T-cell (primary cell): ENCODE measurements around the gene SIGLEC6. TPM values are rescaled to one million over a fixed set of nuclear protein-coding genes. Genes with fewer than 3 reads are reported as not detected.

Experiments
- ATAC-seq, 4 experiments: fragments of 200-7000 bp in 3 of 4; fragments of 150-1000 bp in 1 of 4; cut with Tn5 transposase; replicated peaks in 1 of 4; 1 replicate in 3 of 4; 2 replicates in 1 of 4; pipeline ENCODE4 v1.10.0; 2021; ENCODE audit warnings: moderate library complexity in 3 of 4, mild to moderate bottlenecking in 2 of 4, moderate number of reproducible peaks in 1 of 4
- CTCF ChIA-PET, 2 donors: fragments of 300-600 bp; sonication (Branson Sonifier 250); formaldehyde crosslinking; loops; one replicate each; lab custom pipeline; 2022; ENCODE audit warnings: antibody characterized with exemption in 2 of 2; lab: Charles Lee
- POLR2A ChIA-PET, 2 donors: fragments of 300-600 bp; sonication (Branson Sonifier 250); formaldehyde crosslinking; loops; one replicate each; lab custom pipeline; 2022; ENCODE audit warnings: antibody characterized with exemption in 2 of 2; lab: Charles Lee
- DNase-seq, 35 experiments: peaks; one replicate each; pipeline versions ENCODE4 v3.0.0 to v3.0.0-alpha.2; 2013 to 2023
- H3K27ac ChIP-seq: one replicate; pipeline ENCODE4 v1.5.1; 2013; ENCODE audit warnings: low read length
- H3K27me3 ChIP-seq, 2 experiments: replicated peaks in 1 of 2; 1 replicate in 1 of 2; 2 replicates in 1 of 2; pipeline versions ENCODE4 v1.6.1 to v1.7.0; 2013; ENCODE audit warnings: low read length in 1 of 2, mixed read lengths in 1 of 2; ENCODE audit not compliant: control insufficient read depth in 2 of 2, insufficient read depth in 2 of 2; ENCODE audit errors: extremely low read depth in 1 of 2
- H3K36me3 ChIP-seq, 2 donors: 1 replicate in 1 of 2; 2 replicates in 1 of 2; pipeline versions ENCODE4 v1.6.1 to v1.7.0; 2013; ENCODE audit warnings: low read length in 1 of 2; ENCODE audit not compliant: control insufficient read depth in 2 of 2, insufficient read depth in 1 of 2; ENCODE audit errors: extremely low read depth in 1 of 2
- H3K4me1 ChIP-seq, 2 experiments: 1 replicate in 1 of 2; 2 replicates in 1 of 2; pipeline versions ENCODE4 v1.6.1 to v1.7.0; 2013; ENCODE audit warnings: low read length in 2 of 2, mixed read lengths in 1 of 2; ENCODE audit not compliant: insufficient read depth in 2 of 2, control insufficient read depth in 1 of 2; ENCODE audit errors: extremely low read depth in 1 of 2
- H3K4me3 ChIP-seq, 2 donors: 1 replicate in 1 of 2; 2 replicates in 1 of 2; pipeline versions ENCODE4 v1.5.1 to v1.7.0; 2013; ENCODE audit warnings: mild to moderate bottlenecking in 2 of 2, low read length in 1 of 2, moderate library complexity in 1 of 2; ENCODE audit not compliant: control insufficient read depth in 1 of 2; ENCODE audit errors: extremely low read depth in 1 of 2
- H3K9me3 ChIP-seq: 2 replicates; pipeline ENCODE4 v1.7.0; 2013
- H3K27ac Mint-ChIP-seq, 2 donors: one replicate each; pipeline ENCODE4 v1.8.0; 2020 to 2021; ENCODE audit warnings: mild to moderate bottlenecking in 2 of 2, mixed read lengths in 2 of 2
- H3K27me3 Mint-ChIP-seq, 2 donors: one replicate each; pipeline ENCODE4 v1.8.0; 2021 to 2022; ENCODE audit warnings: mixed read lengths in 2 of 2
- H3K36me3 Mint-ChIP-seq: one replicate; pipeline ENCODE4 v1.8.0; 2021; ENCODE audit warnings: mixed read lengths
- H3K4me1 Mint-ChIP-seq, 3 donors: one replicate each; pipeline ENCODE4 v1.8.0; 2020 to 2022; ENCODE audit warnings: mixed read lengths in 3 of 3, mild to moderate bottlenecking in 1 of 3
- H3K4me3 Mint-ChIP-seq, 3 donors: one replicate each; pipeline ENCODE4 v1.8.0; 2020 to 2022; ENCODE audit warnings: mild to moderate bottlenecking in 3 of 3, mixed read lengths in 3 of 3, moderate library complexity in 3 of 3
- H3K9me3 Mint-ChIP-seq, 3 donors: one replicate each; pipeline ENCODE4 v1.8.0; 2020 to 2022; ENCODE audit warnings: mixed read lengths in 3 of 3
- WGBS: methylation state at CpG from one replicate; pipeline ENCODE4 v1.1.5; 2013; ENCODE audit warnings: missing lambda C conversion rate; ENCODE audit not compliant: insufficient coverage; 5-methylcytosine and 5-hydroxymethylcytosine counted together
- total RNA-seq, 35 experiments: library from RNA in 6 of 35; stranded (reverse) in 6 of 35; fragments of 120-200 nt in 1 of 35; gene quantifications; one replicate each; pipeline versions ENCODE4 v1.2.1 to v1.2.4 and lab custom pipeline; 2013 to 2026

Gene SIGLEC6
- total RNA-seq, 5 donors from 2014 or later (not counting 1 experiment from before 2014, with no cell fraction given), result 0.23 to 0.79 (median 0.64) TPM; not detected in 1

GRCh38 chr19:51477344-51477743, 54.1 kb downstream of the SIGLEC6 start:
- ChIA-PET POLR2A (no interaction called here), CTCF (interaction anchor here in 1 of 2 donors (0.7 kb wide), 1 partner anchor 167 kb away, joined by 6 read pairs; no protein-coding TSS in a partner anchor)
- Histone ChIP-seq H3K36me3 (no peaks in the 10 kb centered on the region), H3K4me3 (no peak overlapping the region), H3K27ac (no peak overlapping the region), H3K4me1 (no peaks in the 10 kb centered on the region), H3K9me3 (no peaks in the 10 kb centered on the region), H3K27me3 (peaks cover 2 to 36% of the 10 kb centered on the region in 2 experiments)
- H3K4me3 Mint-ChIP-seq, result no peak overlapping the region
- H3K27ac Mint-ChIP-seq, result no peak overlapping the region
- ATAC-seq (no peak), DNase-seq (peak in 1 of 35 experiments; percentile 9)
- WGBS, result 55% methylated on average over 5 of the region's 5 CpGs
- H3K27me3 Mint-ChIP-seq, result peaks cover 37 to 53% of the 10 kb centered on the region in 2 donors
- H3K4me1 Mint-ChIP-seq, result peaks cover 0 to 4% (median 0%) of the 10 kb centered on the region in 3 donors
- H3K36me3 Mint-ChIP-seq, result no peaks in the 10 kb centered on the region
- H3K9me3 Mint-ChIP-seq, result peaks cover 0 to 3% (median 0%) of the 10 kb centered on the region in 3 donors

GRCh38 chr19:51476164-51476563, 55.3 kb downstream of the SIGLEC6 start:
- no peaks in the 10 kb centered on the region for H3K4me1 ChIP-seq
- H3K27me3 ChIP-seq, result peaks cover 2 to 31% of the 10 kb centered on the region in 2 experiments
- no CpG with 5 or more reads among the region's 3 CpGs for WGBS
- no peak for ATAC-seq
- POLR2A ChIA-PET, result interaction anchor here in 1 of 2 donors (0.6 kb wide), 1 partner anchor 297 kb away, joined by 3 read pairs; no protein-coding TSS in a partner anchor
- no peaks in the 10 kb centered on the region for H3K36me3 ChIP-seq
- Mint-ChIP-seq H3K9me3 (peaks cover 0 to 3% (median 0%) of the 10 kb centered on the region in 3 donors), H3K4me1 (peaks cover 0 to 4% (median 0%) of the 10 kb centered on the region in 3 donors), H3K27me3 (peaks cover 37 to 49% of the 10 kb centered on the region in 2 donors), H3K4me3 (no peak overlapping the region), H3K36me3 (no peaks in the 10 kb centered on the region), H3K27ac (no peak overlapping the region)
- H3K9me3 ChIP-seq, result no peaks in the 10 kb centered on the region
- CTCF ChIA-PET, result interaction anchor here in 1 of 2 donors (0.7 kb wide), 1 partner anchor 135 kb away, joined by 3 read pairs; no protein-coding TSS in a partner anchor
- no peak overlapping the region for H3K4me3 ChIP-seq
- DNase-seq, result no peak
- H3K27ac ChIP-seq, result no peak overlapping the region

- no peak overlapping the region for H3K27ac ChIP-seq
- WGBS, result 25% methylated on average over 2 of the region's 7 CpGs
- ChIA-PET CTCF (interaction anchor here in 1 of 2 donors (0.7 to 1.6 kb wide), 4 partner anchors 10 to 184 kb away, joined by 3 to 8 read pairs (median 3); no protein-coding TSS in a partner anchor), POLR2A (no interaction called here)
- no peak overlapping the region for H3K4me3 ChIP-seq
- no peaks in the 10 kb centered on the region for H3K4me1 ChIP-seq
- H3K36me3 Mint-ChIP-seq, result no peaks in the 10 kb centered on the region
- ATAC-seq (peak; percentile 60 to 81 (median 69)), DNase-seq (peak; percentile 37 to 87 (median 69))
- H3K27me3 ChIP-seq, result peaks cover 2 to 15% of the 10 kb centered on the region in 2 experiments
- H3K4me1 Mint-ChIP-seq, result peaks cover 0 to 6% (median 1%) of the 10 kb centered on the region in 3 donors
- no peaks in the 10 kb centered on the region for H3K36me3 ChIP-seq
- peaks cover 24 to 30% of the 10 kb centered on the region in 2 donors for H3K27me3 Mint-ChIP-seq
- H3K4me3 Mint-ChIP-seq, result no peak overlapping the region
- no peak overlapping the region for H3K27ac Mint-ChIP-seq
- H3K9me3 Mint-ChIP-seq, result no peaks in the 10 kb centered on the region
- H3K9me3 ChIP-seq, result no peaks in the 10 kb centered on the region
Observed at GRCh38 chr19:51473009-51473707, 58.3 kb downstream of the SIGLEC6 start.

- no peak overlapping the region for H3K4me3 Mint-ChIP-seq
- Histone ChIP-seq H3K9me3 (no peaks in the 10 kb centered on the region), H3K4me3 (no peak overlapping the region), H3K27me3 (peaks cover 2 to 17% of the 10 kb centered on the region in 2 experiments), H3K27ac (no peak overlapping the region), H3K4me1 (no peaks in the 10 kb centered on the region), H3K36me3 (no peaks in the 10 kb centered on the region)
- no peaks in the 10 kb centered on the region for H3K36me3 Mint-ChIP-seq
- whole genome bisulfite sequencing, result no CpG with 5 or more reads among the region's 4 CpGs
- no peak for DNase-seq
- H3K9me3 Mint-ChIP-seq, result no peaks in the 10 kb centered on the region
- ChIA-PET POLR2A (no interaction called here), CTCF (interaction anchor here in 1 of 2 donors (0.9 to 1.6 kb wide), 2 partner anchors 21 to 184 kb away, joined by 3 to 8 read pairs; no protein-coding TSS in a partner anchor)
- peaks cover 24 to 28% of the 10 kb centered on the region in 2 donors for H3K27me3 Mint-ChIP-seq
- no peak overlapping the region for H3K27ac Mint-ChIP-seq
- peaks cover 4 to 12% (median 7%) of the 10 kb centered on the region in 3 donors for H3K4me1 Mint-ChIP-seq
- ATAC-seq, result no peak
Observed at GRCh38 chr19:51472607-51473006, 58.9 kb downstream of the SIGLEC6 start.

GRCh38 chr19:51471527-51471926, 59.9 kb downstream of the SIGLEC6 start:
- H3K4me1 ChIP-seq, result no peaks in the 10 kb centered on the region
- Mint-ChIP-seq H3K36me3 (no peaks in the 10 kb centered on the region), H3K4me3 (no peak overlapping the region), H3K9me3 (no peaks in the 10 kb centered on the region), H3K27ac (no peak overlapping the region), H3K4me1 (peaks cover 5 to 13% (median 8%) of the 10 kb centered on the region in 3 donors), H3K27me3 (peaks cover 21 to 29% of the 10 kb centered on the region in 2 donors)
- no CpG with 5 or more reads among the region's 1 CpG for WGBS
- peaks cover 2 to 17% of the 10 kb centered on the region in 2 experiments for H3K27me3 ChIP-seq
- POLR2A ChIA-PET, result no interaction called here
- H3K4me3 ChIP-seq, result no peak overlapping the region
- no peaks in the 10 kb centered on the region for H3K9me3 ChIP-seq
- DNase-seq, result no peak
- CTCF ChIA-PET, result interaction anchor here in 1 of 2 donors (0.6 to 1.4 kb wide), 5 partner anchors 44 to 306 kb away, joined by 3 to 6 read pairs (median 3); no protein-coding TSS in a partner anchor
- no peak for ATAC-seq
- H3K27ac ChIP-seq, result no peak overlapping the region
- H3K36me3 ChIP-seq, result no peaks in the 10 kb centered on the region

- no peak overlapping the region for H3K27ac Mint-ChIP-seq
- Histone ChIP-seq H3K4me3 (no peak overlapping the region), H3K27me3 (peaks cover 2 to 17% of the 10 kb centered on the region in 2 experiments), H3K4me1 (no peaks in the 10 kb centered on the region), H3K36me3 (no peaks in the 10 kb centered on the region), H3K27ac (no peak overlapping the region), H3K9me3 (no peaks in the 10 kb centered on the region)
- H3K27me3 Mint-ChIP-seq, result peaks cover 19 to 26% of the 10 kb centered on the region in 2 donors
- WGBS, result no CpG with 5 or more reads among the region's 9 CpGs
- POLR2A ChIA-PET, result interaction anchor here in 1 of 2 donors (0.7 kb wide), 1 partner anchor 31 kb away, joined by 4 read pairs; no protein-coding TSS in a partner anchor
- no peaks in the 10 kb centered on the region for H3K9me3 Mint-ChIP-seq
- ATAC-seq (no peak), DNase-seq (no peak)
- CTCF ChIA-PET, result interaction anchor here in 1 of 2 donors (0.6 to 1.4 kb wide), 5 partner anchors 44 to 307 kb away, joined by 3 to 6 read pairs (median 3); no protein-coding TSS in a partner anchor
- H3K36me3 Mint-ChIP-seq, result no peaks in the 10 kb centered on the region
- peaks cover 5 to 13% (median 8%) of the 10 kb centered on the region in 3 donors for H3K4me1 Mint-ChIP-seq
- H3K4me3 Mint-ChIP-seq, result no peak overlapping the region
Observed at GRCh38 chr19:51470966-51471365, 60.5 kb downstream of the SIGLEC6 start.
